Activated naive CD4-positive, alpha-beta T cell treated with anti-CD3 and anti-CD28 coated beads for 36 hours (primary cell): ENCODE measurements around the gene C2orf76. TPM values are rescaled to one million over a fixed set of nuclear protein-coding genes. Genes with fewer than 3 reads are reported as not detected.
"Not testable (repeated sequence)": the region's sequence is repeated elsewhere in the genome, so short reads cannot be mapped to it uniquely, and the experiment has no call there.

ENCODE experiments used
- CTCF ChIA-PET: fragments of 350-600 bp; sonication (Branson Sonifier 250); formaldehyde crosslinking; loops from one replicate; lab custom pipeline; 2021; ENCODE audit warnings: antibody characterized with exemption; lab: Charles Lee
- DNase-seq: peaks from one replicate; pipeline ENCODE4 v3.0.0-alpha.2; 2020
- H3K27ac Mint-ChIP-seq: one replicate; pipeline ENCODE4 v1.8.0; 2021; ENCODE audit warnings: mild to moderate bottlenecking, mixed read lengths
- H3K27me3 Mint-ChIP-seq: one replicate; pipeline ENCODE4 v1.8.0; 2021; ENCODE audit warnings: low read depth, mixed read lengths
- H3K36me3 Mint-ChIP-seq: one replicate; pipeline ENCODE4 v1.8.0; 2021; ENCODE audit warnings: low read depth, mixed read lengths
- H3K4me1 Mint-ChIP-seq: one replicate; pipeline ENCODE4 v1.8.0; 2021; ENCODE audit warnings: low read depth, mixed read lengths
- H3K4me3 Mint-ChIP-seq: one replicate; pipeline ENCODE4 v1.8.0; 2021; ENCODE audit warnings: mild to moderate bottlenecking, moderate library complexity, mixed read lengths
- H3K9me3 Mint-ChIP-seq: one replicate; pipeline ENCODE4 v1.8.0; 2021; ENCODE audit warnings: mixed read lengths
- intact Hi-C: fragments of 100-400 bp; cut with micrococcal nuclease; formaldehyde crosslinking; loops from one replicate; pipeline ENCODE4 v1.15.1; 2023
- total RNA-seq, 2 experiments: library from RNA; stranded (reverse); gene quantifications; one replicate each; pipeline ENCODE4 v1.2.3, GENCODE V29; 2021

C2orf76 gene
- total RNA-seq, 2 experiments from 2014 or later, result 9.5 to 11.1 TPM

DNA sequence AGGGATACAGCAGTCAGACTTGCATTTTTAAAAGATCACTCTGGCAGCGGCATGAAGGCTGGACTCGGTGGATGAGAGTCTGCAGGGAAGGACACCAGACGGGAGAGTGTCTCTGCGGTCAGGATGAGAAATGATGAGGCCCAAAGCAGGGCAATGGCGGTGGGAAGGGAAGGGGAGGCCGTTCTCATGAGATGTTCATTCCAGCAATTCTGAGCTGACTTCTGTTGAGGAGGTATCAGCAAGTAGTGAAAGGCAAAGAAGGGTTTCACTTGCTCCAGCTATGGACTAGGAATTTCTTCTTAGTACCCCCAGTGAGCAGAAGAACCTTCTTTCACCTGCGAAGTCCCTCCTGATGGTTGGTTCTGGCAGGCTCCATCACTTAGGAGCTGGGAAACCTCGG is 80.0 kb downstream of the C2orf76 start:
- no peaks in the 10 kb centered on the region for H3K27me3 Mint-ChIP-seq
- H3K27ac Mint-ChIP-seq, result no peak overlapping the region
- H3K9me3 Mint-ChIP-seq, result no peaks in the 10 kb centered on the region
- H3K4me3 Mint-ChIP-seq, result no peak overlapping the region
- CTCF ChIA-PET, result no interaction called here
- no peak for DNase-seq
- H3K36me3 Mint-ChIP-seq, result no peaks in the 10 kb centered on the region
- H3K4me1 Mint-ChIP-seq, result peaks cover 3% of the 10 kb centered on the region
- intact Hi-C loops, result no loop called here

DNA sequence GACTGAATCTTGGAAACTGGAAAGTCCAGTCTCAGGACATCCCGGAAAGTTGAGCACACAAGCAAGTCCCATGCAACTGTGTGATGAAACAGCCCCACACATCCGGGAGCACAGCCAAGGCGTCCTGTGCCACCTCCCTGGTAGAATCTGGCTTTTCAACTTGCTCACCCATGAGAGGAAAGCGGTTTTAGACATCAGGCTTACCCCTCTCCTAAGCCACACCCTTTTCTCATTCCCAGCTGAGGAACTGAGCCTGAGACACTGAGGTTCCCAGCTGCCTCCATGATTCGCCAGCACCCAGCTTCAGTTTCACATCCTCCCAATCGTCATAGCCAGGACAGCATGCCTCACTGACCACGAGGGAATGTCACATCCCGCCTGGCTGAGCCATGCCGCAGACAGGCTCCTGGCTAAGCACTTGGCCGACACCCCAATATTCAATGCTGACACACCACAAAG is 82.7 kb downstream of the C2orf76 start:
- Mint-ChIP-seq H3K4me1 (no peaks in the 10 kb centered on the region), H3K4me3 (no peak overlapping the region), H3K27me3 (no peaks in the 10 kb centered on the region), H3K9me3 (no peaks in the 10 kb centered on the region), H3K27ac (no peak overlapping the region), H3K36me3 (no peaks in the 10 kb centered on the region)
- intact Hi-C loops, result no loop called here
- no peak for DNase-seq
- CTCF ChIA-PET, result no interaction called here

DNA sequence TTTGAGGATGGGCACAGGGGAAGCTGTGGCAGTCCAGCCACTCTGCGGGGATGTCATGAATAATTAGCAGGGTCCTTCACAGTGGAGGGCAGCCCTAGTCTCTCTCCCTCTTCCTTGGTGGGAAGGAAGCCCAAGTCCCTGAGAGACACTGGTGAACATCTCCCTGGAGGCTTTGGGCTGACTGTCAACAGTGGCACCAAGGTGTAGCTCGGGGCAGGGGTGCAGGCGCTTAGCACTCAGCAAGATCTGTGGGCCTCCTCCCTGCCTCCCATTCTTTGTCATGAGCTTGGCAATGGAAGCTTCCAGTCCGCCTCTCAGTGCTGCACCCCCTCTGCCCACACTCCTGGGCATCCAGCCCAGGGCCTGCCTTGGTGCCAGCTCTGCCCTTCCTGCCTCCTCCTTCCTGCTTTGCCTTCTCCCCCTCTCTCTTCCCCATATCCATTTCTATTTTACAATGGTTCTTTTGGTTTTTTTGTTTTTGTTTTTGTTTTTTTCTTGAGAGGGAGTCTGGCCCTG is 83.6 kb downstream of the C2orf76 start:
- Mint-ChIP-seq H3K27ac (no peak overlapping the region), H3K27me3 (no peaks in the 10 kb centered on the region), H3K4me1 (no peaks in the 10 kb centered on the region), H3K36me3 (no peaks in the 10 kb centered on the region), H3K4me3 (no peak overlapping the region), H3K9me3 (no peaks in the 10 kb centered on the region)
- intact Hi-C loops, result no loop called here
- DNase-seq, result no peak
- CTCF ChIA-PET, result interaction anchor here (1.2 kb wide), 1 partner anchor 8 kb away, joined by 3 read pairs; no protein-coding TSS in a partner anchor

- H3K27me3 Mint-ChIP-seq, result no peaks in the 10 kb centered on the region
- intact Hi-C loops, result no loop called here
- no peak for DNase-seq
- H3K36me3 Mint-ChIP-seq, result no peaks in the 10 kb centered on the region
- CTCF ChIA-PET, result interaction anchor here (1.2 kb wide), 1 partner anchor 8 kb away, joined by 3 read pairs; no protein-coding TSS in a partner anchor
- H3K9me3 Mint-ChIP-seq, result no peaks in the 10 kb centered on the region
- H3K4me1 Mint-ChIP-seq, result no peaks in the 10 kb centered on the region
- no peak overlapping the region for H3K4me3 Mint-ChIP-seq
- no peak overlapping the region for H3K27ac Mint-ChIP-seq
Measured at GRCh38 chr2:119282146-119282995, 84.3 kb downstream of the C2orf76 start.

DNA sequence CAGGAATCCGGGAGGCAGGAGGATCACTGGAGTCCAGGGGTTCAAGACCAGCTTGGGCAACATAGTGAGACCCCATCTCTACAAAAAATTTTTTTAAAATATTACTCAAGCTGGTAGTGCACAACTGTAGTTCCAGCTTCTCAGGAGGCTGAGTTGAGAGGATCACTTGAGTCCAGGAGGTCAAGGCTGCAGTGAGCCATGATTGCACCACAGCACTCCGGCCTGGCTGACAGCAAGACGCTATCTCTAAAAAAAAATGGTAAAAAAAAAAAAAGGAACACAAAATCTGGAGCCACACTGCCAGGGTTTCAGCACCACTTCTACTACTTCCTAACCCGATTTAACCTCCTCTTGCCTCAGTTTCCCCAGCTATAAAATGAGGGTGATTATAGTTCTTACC is 86.0 kb downstream of the C2orf76 start:
- Mint-ChIP-seq H3K4me1 (no peaks in the 10 kb centered on the region), H3K27ac (no peak overlapping the region), H3K9me3 (no peaks in the 10 kb centered on the region), H3K27me3 (no peaks in the 10 kb centered on the region), H3K36me3 (no peaks in the 10 kb centered on the region), H3K4me3 (no peak overlapping the region)
- intact Hi-C loops, result no loop called here
- no peak for DNase-seq
- CTCF ChIA-PET, result interaction anchor here (0.6 to 1.4 kb wide), 3 partner anchors 12 to 162 kb away, joined by 3 read pairs; no protein-coding TSS in a partner anchor

- intact Hi-C loops, result no loop called here
- CTCF ChIA-PET, result interaction anchor here (1.3 kb wide), 1 partner anchor 399 kb away, joined by 3 read pairs; no protein-coding TSS in a partner anchor
- Mint-ChIP-seq H3K27me3 (no peaks in the 10 kb centered on the region), H3K36me3 (no peaks in the 10 kb centered on the region), H3K4me1 (no peaks in the 10 kb centered on the region), H3K4me3 (no peak overlapping the region), H3K27ac (no peak overlapping the region), H3K9me3 (no peaks in the 10 kb centered on the region)
- DNase-seq, result no peak
Measured at GRCh38 chr2:119279666-119280065, 87.0 kb downstream of the C2orf76 start.

GRCh38 chr2:119278946-119279345 is 87.7 kb downstream of the C2orf76 start:
- H3K27me3 Mint-ChIP-seq, result no peaks in the 10 kb centered on the region
- H3K4me3 Mint-ChIP-seq, result no peak overlapping the region
- intact Hi-C loops, result no loop called here
- no peak overlapping the region for H3K27ac Mint-ChIP-seq
- no peak for DNase-seq
- CTCF ChIA-PET, result interaction anchor here (1.3 kb wide), 1 partner anchor 398 kb away, joined by 3 read pairs; no protein-coding TSS in a partner anchor
- no peaks in the 10 kb centered on the region for H3K4me1 Mint-ChIP-seq
- H3K9me3 Mint-ChIP-seq, result no peaks in the 10 kb centered on the region
- H3K36me3 Mint-ChIP-seq, result no peaks in the 10 kb centered on the region

GRCh38 chr2:119278385-119278784 is 88.2 kb downstream of the C2orf76 start:
- H3K4me3 Mint-ChIP-seq, H3K36me3 Mint-ChIP-seq, H3K27ac Mint-ChIP-seq, CTCF ChIA-PET, DNase-seq, intact Hi-C loops, H3K4me1 Mint-ChIP-seq, H3K27me3 Mint-ChIP-seq, H3K9me3 Mint-ChIP-seq: not testable (repeated sequence)

- Mint-ChIP-seq H3K27ac (no peak overlapping the region), H3K4me3 (no peak overlapping the region), H3K27me3 (peaks cover 2% of the 10 kb centered on the region), H3K36me3 (no peaks in the 10 kb centered on the region), H3K4me1 (no peaks in the 10 kb centered on the region), H3K9me3 (no peaks in the 10 kb centered on the region)
- CTCF ChIA-PET, result no interaction called here
- no peak for DNase-seq
- intact Hi-C loops, result no loop called here
Measured at GRCh38 chr2:119276864-119277263, 89.8 kb downstream of the C2orf76 start.

- CTCF ChIA-PET, result no interaction called here
- no peak overlapping the region for H3K27ac Mint-ChIP-seq
- H3K4me1 Mint-ChIP-seq, result no peaks in the 10 kb centered on the region
- H3K4me3 Mint-ChIP-seq, result no peak overlapping the region
- no peaks in the 10 kb centered on the region for H3K36me3 Mint-ChIP-seq
- intact Hi-C loops, result loop anchor here (5.0 kb wide), 1 partner anchor 385 kb away; no protein-coding TSS in a partner anchor
- H3K9me3 Mint-ChIP-seq, result no peaks in the 10 kb centered on the region
- H3K27me3 Mint-ChIP-seq, result peaks cover 6% of the 10 kb centered on the region
- no peak for DNase-seq
Measured at GRCh38 chr2:119267604-119268003, 99.0 kb downstream of the C2orf76 start.

GRCh38 chr2:119266091-119266589 is 100.5 kb downstream of the C2orf76 start:
- H3K36me3 Mint-ChIP-seq, result no peaks in the 10 kb centered on the region
- H3K4me1 Mint-ChIP-seq, result no peaks in the 10 kb centered on the region
- peaks cover 4% of the 10 kb centered on the region for H3K27me3 Mint-ChIP-seq
- CTCF ChIA-PET, result interaction anchor here (1.0 to 1.2 kb wide), 2 partner anchors 11 to 151 kb away, joined by 3 read pairs; no protein-coding TSS in a partner anchor
- no peaks in the 10 kb centered on the region for H3K9me3 Mint-ChIP-seq
- intact Hi-C loops, result loop anchor here (5.0 kb wide), 1 partner anchor 384 kb away; no protein-coding TSS in a partner anchor
- DNase-seq, result no peak
- no peak overlapping the region for H3K4me3 Mint-ChIP-seq
- no peak overlapping the region for H3K27ac Mint-ChIP-seq

GRCh38 chr2:119265693-119266066 is 101.0 kb downstream of the C2orf76 start:
- CTCF ChIA-PET, result interaction anchor here (1.0 to 1.2 kb wide), 2 partner anchors 11 to 150 kb away, joined by 3 read pairs; no protein-coding TSS in a partner anchor
- Mint-ChIP-seq H3K4me3 (no peak overlapping the region), H3K27ac (no peak overlapping the region)

More at GRCh38 chr2:119265693-119266066, 101.0 kb downstream of the C2orf76 start:
- no peaks in the 10 kb centered on the region for H3K36me3 Mint-ChIP-seq
- H3K4me1 Mint-ChIP-seq, result no peaks in the 10 kb centered on the region
- intact Hi-C loops, result loop anchor here (5.0 kb wide), 1 partner anchor 383 kb away; no protein-coding TSS in a partner anchor
- H3K27me3 Mint-ChIP-seq, result peaks cover 4% of the 10 kb centered on the region
- H3K9me3 Mint-ChIP-seq, result no peaks in the 10 kb centered on the region
- no peak for DNase-seq
